Neural progenitor cell (in vitro differentiated cells): ENCODE measurements around the gene TAF4B. TPM values are rescaled to one million over a fixed set of nuclear protein-coding genes. Genes with fewer than 3 reads are reported as not detected.

Experiments used
- DNase-seq: peaks from one replicate; pipeline ENCODE4 v3.0.0-alpha.2; 2016; ENCODE audit warnings: low spot score
- H2AFZ ChIP-seq: fragments of 200-600 bp; sonication (generic); replicated peaks from 2 replicates; pipeline ENCODE4 v1.6.1; 2016; ENCODE audit warnings: antibody characterized with exemption
- H3F3A ChIP-seq: fragments of 200-600 bp; sonication (generic); 2 replicates; pipeline ENCODE4 v1.6.1; 2016; ENCODE audit warnings: antibody characterized with exemption, low read depth
- H3K27ac ChIP-seq: fragments of 200-600 bp; sonication (generic); 2 replicates; pipeline ENCODE4 v1.5.1; 2016; ENCODE audit warnings: mild to moderate bottlenecking
- H3K27me3 ChIP-seq: fragments of 200-600 bp; sonication (generic); 2 replicates; pipeline ENCODE4 v1.6.1; 2016; ENCODE audit warnings: mild to moderate bottlenecking, moderate library complexity
- H3K36me3 ChIP-seq: fragments of 200-600 bp; sonication (generic); 2 replicates; pipeline ENCODE4 v1.5.1; 2016
- H3K4me1 ChIP-seq: fragments of 200-600 bp; sonication (generic); 2 replicates; pipeline ENCODE4 v1.6.1; 2016; ENCODE audit warnings: mixed run types
- H3K4me2 ChIP-seq: fragments of 200-600 bp; sonication (generic); 2 replicates; pipeline ENCODE4 v1.6.1; 2016
- H3K4me3 ChIP-seq: fragments of 200-600 bp; sonication (generic); 2 replicates; pipeline ENCODE4 v1.5.1; 2016
- H3K79me2 ChIP-seq: fragments of 200-600 bp; sonication (generic); 2 replicates; pipeline ENCODE4 v1.6.1; 2016; ENCODE audit warnings: low read depth
- H3K9ac ChIP-seq: fragments of 200-600 bp; sonication (generic); 2 replicates; pipeline ENCODE4 v1.6.1; 2016
- H3K9me3 ChIP-seq: fragments of 200-600 bp; sonication (generic); 2 replicates; pipeline ENCODE4 v1.5.1; 2016; ENCODE audit warnings: low read depth
- H4K20me1 ChIP-seq: fragments of 200-600 bp; sonication (generic); 2 replicates; pipeline ENCODE4 v1.6.1; 2016; ENCODE audit warnings: low read depth
- H3K27ac Mint-ChIP-seq: 3 replicates; pipeline ENCODE4 v1.8.0; 2021; ENCODE audit warnings: mixed read lengths
- H3K27me3 Mint-ChIP-seq: 2 replicates; pipeline ENCODE4 v1.8.0; 2022; ENCODE audit warnings: low read depth, mild to moderate bottlenecking, inconsistent platforms, moderate library complexity, mixed read lengths; ENCODE audit not compliant: insufficient read depth
- H3K36me3 Mint-ChIP-seq: 3 replicates; pipeline ENCODE4 v1.8.0; 2021; ENCODE audit warnings: mixed read lengths
- H3K4me1 Mint-ChIP-seq: 3 replicates; pipeline ENCODE4 v1.8.0; 2021; ENCODE audit warnings: mixed read lengths
- H3K4me3 Mint-ChIP-seq: 3 replicates; pipeline ENCODE4 v1.8.0; 2021; ENCODE audit warnings: mild to moderate bottlenecking, moderate library complexity, mixed read lengths
- H3K9me3 Mint-ChIP-seq: 3 replicates; pipeline ENCODE4 v1.8.0; 2020; ENCODE audit warnings: mixed read lengths
- EZH2 ChIP-seq: fragments of 200-600 bp; sonication (generic); IDR thresholded peaks from 2 replicates; pipeline ENCODE4 v1.6.1; 2017; ENCODE audit warnings: antibody characterized with exemption, mild to moderate bottlenecking, moderate library complexity
- EZH2phosphoT487 ChIP-seq: fragments of 200-600 bp; sonication (generic); IDR thresholded peaks from 2 replicates; pipeline ENCODE4 v1.6.1; 2017; ENCODE audit warnings: antibody characterized with exemption
- total RNA-seq: library from RNA; depleted of rRNA; stranded (reverse); fragments of >200 nt; gene quantifications from 2 replicates; pipeline ENCODE4 v1.2.3, GENCODE V29; 2015; ENCODE audit warnings: low replicate concordance
- TF ChIP-seq, protein P1 (sequence below): fragments of 200-600 bp; sonication (generic); IDR thresholded peaks from 2 replicates; pipeline ENCODE4 v1.5.1; 2017; ENCODE audit warnings: antibody characterized with exemption, mild to moderate bottlenecking

Gene TAF4B
- total RNA-seq, 1 donor from 2014 or later = 6.9 TPM

DNA sequence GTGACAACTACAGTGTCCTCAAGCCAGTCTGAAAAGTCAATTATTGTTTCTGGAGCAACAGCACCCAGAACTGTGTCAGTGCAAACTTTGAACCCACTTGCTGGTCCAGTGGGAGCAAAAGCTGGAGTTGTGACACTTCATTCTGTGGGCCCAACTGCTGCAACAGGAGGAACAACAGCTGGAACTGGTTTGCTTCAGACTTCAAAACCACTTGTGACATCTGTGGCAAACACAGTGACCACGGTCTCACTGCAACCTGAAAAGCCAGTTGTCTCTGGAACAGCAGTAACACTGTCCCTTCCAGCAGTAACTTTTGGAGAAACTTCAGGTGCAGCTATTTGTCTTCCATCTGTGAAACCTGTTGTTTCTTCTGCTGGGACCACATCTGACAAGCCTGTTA is 59.8 kb downstream of the TAF4B start:
- Histone ChIP-seq H2AFZ (no peak overlapping the region), H4K20me1 (no peaks in the 10 kb centered on the region), H3K9ac (no peak overlapping the region), H3K4me2 (no peak overlapping the region), H3K9me3 (no peaks in the 10 kb centered on the region), H3K4me1 (no peaks in the 10 kb centered on the region), H3F3A (no peaks in the 10 kb centered on the region), H3K79me2 (no peaks in the 10 kb centered on the region), H3K27ac (no peak overlapping the region), H3K27me3 (no peaks in the 10 kb centered on the region), H3K4me3 (no peak overlapping the region), H3K36me3 (no peaks in the 10 kb centered on the region)
- TF ChIP-seq, protein P1, sequence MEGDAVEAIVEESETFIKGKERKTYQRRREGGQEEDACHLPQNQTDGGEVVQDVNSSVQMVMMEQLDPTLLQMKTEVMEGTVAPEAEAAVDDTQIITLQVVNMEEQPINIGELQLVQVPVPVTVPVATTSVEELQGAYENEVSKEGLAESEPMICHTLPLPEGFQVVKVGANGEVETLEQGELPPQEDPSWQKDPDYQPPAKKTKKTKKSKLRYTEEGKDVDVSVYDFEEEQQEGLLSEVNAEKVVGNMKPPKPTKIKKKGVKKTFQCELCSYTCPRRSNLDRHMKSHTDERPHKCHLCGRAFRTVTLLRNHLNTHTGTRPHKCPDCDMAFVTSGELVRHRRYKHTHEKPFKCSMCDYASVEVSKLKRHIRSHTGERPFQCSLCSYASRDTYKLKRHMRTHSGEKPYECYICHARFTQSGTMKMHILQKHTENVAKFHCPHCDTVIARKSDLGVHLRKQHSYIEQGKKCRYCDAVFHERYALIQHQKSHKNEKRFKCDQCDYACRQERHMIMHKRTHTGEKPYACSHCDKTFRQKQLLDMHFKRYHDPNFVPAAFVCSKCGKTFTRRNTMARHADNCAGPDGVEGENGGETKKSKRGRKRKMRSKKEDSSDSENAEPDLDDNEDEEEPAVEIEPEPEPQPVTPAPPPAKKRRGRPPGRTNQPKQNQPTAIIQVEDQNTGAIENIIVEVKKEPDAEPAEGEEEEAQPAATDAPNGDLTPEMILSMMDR = no peak
- TF ChIP-seq EZH2phosphoT487 (no peak), EZH2 (no peak)
- H3K4me3 Mint-ChIP-seq = no peak overlapping the region
- DNase-seq = no peak
- H3K27me3 Mint-ChIP-seq = no peaks in the 10 kb centered on the region
- peaks cover 17% of the 10 kb centered on the region for H3K36me3 Mint-ChIP-seq
- H3K27ac Mint-ChIP-seq = no peak overlapping the region
- peaks cover 9% of the 10 kb centered on the region for H3K9me3 Mint-ChIP-seq
- no peaks in the 10 kb centered on the region for H3K4me1 Mint-ChIP-seq

DNA sequence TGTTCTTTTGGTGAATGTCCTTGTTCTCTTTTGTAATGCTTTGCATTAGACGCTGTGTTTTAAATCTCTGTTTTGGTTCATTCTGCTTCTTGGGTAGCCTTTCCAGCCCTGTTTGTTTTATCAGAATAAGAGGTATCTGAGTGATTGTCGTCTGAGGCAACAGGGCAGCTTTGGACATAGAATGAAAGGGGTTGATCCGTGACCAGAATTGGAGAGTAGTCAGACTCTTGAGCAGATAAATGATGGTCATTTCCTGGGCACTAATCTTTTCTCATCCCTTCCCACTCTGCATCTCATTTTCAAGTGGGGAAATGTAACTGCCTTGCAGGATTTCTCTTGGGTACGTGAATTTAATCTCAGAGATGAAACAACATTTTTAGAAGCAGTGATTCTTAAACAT is 61.4 kb downstream of the TAF4B start:
- H3K36me3 Mint-ChIP-seq = peaks cover 15% of the 10 kb centered on the region
- Histone ChIP-seq H3F3A (no peaks in the 10 kb centered on the region), H3K9ac (no peak overlapping the region), H2AFZ (no peak overlapping the region), H3K27ac (no peak overlapping the region), H3K27me3 (no peaks in the 10 kb centered on the region), H3K36me3 (no peaks in the 10 kb centered on the region), H3K79me2 (no peaks in the 10 kb centered on the region), H4K20me1 (no peaks in the 10 kb centered on the region), H3K4me1 (no peaks in the 10 kb centered on the region), H3K4me3 (no peak overlapping the region), H3K4me2 (no peak overlapping the region), H3K9me3 (no peaks in the 10 kb centered on the region)
- no peak overlapping the region for H3K27ac Mint-ChIP-seq
- DNase-seq = no peak
- no peaks in the 10 kb centered on the region for H3K27me3 Mint-ChIP-seq
- TF ChIP-seq EZH2 (no peak), EZH2phosphoT487 (no peak)
- TF ChIP-seq, protein P1 = no peak
- no peaks in the 10 kb centered on the region for H3K4me1 Mint-ChIP-seq
- no peak overlapping the region for H3K4me3 Mint-ChIP-seq
- H3K9me3 Mint-ChIP-seq = peaks cover 9% of the 10 kb centered on the region

DNA sequence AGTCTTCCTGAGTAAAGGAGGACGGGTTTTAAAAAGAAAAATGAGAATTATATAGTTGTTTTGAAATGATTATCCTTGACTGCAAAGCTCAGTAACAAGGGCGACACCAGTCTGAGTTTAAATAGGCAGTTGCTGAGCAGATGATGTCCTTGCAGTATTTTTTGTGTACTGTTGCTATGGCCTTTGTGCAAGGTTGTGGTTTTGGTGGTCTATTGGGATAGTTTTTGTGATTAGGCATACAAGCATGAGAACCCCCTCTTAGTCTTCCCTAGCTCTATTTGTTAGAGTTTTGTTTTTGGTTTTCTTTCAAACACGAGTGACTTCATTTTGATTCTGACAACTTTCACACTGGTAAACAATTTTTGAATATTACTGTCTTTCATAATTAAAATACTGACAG is 64.1 kb downstream of the TAF4B start:
- H3K27ac ChIP-seq = no peak overlapping the region
- peaks cover 4% of the 10 kb centered on the region for H3K36me3 Mint-ChIP-seq
- H3K27me3 ChIP-seq = no peaks in the 10 kb centered on the region
- H3K9me3 Mint-ChIP-seq = no peaks in the 10 kb centered on the region
- H4K20me1 ChIP-seq = no peaks in the 10 kb centered on the region
- no peak for TF ChIP-seq EZH2phosphoT487
- TF ChIP-seq, protein P1 = no peak
- no peak overlapping the region for H3K4me2 ChIP-seq
- H3F3A ChIP-seq = no peaks in the 10 kb centered on the region
- H3K27ac Mint-ChIP-seq = no peak overlapping the region
- no peak overlapping the region for H3K4me3 ChIP-seq
- no peaks in the 10 kb centered on the region for H3K9me3 ChIP-seq
- no peak for DNase-seq
- no peaks in the 10 kb centered on the region for H3K36me3 ChIP-seq
- H3K9ac ChIP-seq = no peak overlapping the region
- no peaks in the 10 kb centered on the region for H3K79me2 ChIP-seq
- no peak overlapping the region for H2AFZ ChIP-seq
- no peaks in the 10 kb centered on the region for H3K4me1 ChIP-seq
- H3K27me3 Mint-ChIP-seq = no peaks in the 10 kb centered on the region
- H3K4me3 Mint-ChIP-seq = no peak overlapping the region
- H3K4me1 Mint-ChIP-seq = no peaks in the 10 kb centered on the region

DNA sequence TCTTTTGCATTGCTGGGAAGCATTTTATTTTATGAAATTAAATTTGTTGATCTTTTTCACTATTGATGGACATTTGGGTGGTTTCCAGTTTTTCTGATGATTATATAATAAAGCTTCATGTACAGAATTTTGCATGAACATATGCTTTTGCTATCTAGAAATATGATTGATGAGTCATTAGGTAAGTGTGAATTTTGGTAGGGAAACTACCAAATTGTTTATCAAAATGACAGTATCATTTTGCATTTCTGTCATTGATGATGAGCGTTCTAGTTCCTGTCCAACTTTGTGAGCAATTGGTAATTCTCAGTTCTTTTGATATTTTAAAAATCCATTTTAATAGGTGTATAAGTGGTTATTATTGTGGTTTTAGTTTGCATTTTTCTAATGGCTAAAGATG is 67.7 kb downstream of the TAF4B start:
- H3K27me3 Mint-ChIP-seq = no peaks in the 10 kb centered on the region

More for the DNA sequence above, 67.7 kb downstream of the TAF4B start:
- no peak overlapping the region for H2AFZ ChIP-seq
- Mint-ChIP-seq H3K4me1 (no peaks in the 10 kb centered on the region), H3K4me3 (no peak overlapping the region), H3K36me3 (no peaks in the 10 kb centered on the region), H3K9me3 (peaks cover 10% of the 10 kb centered on the region), H3K27ac (no peak overlapping the region)
- no peaks in the 10 kb centered on the region for H3K36me3 ChIP-seq
- H3K27me3 ChIP-seq = no peaks in the 10 kb centered on the region
- no peak overlapping the region for H3K4me2 ChIP-seq
- no peaks in the 10 kb centered on the region for H3K79me2 ChIP-seq
- no peaks in the 10 kb centered on the region for H3F3A ChIP-seq
- no peak for DNase-seq
- H3K4me3 ChIP-seq = no peak overlapping the region
- H3K9me3 ChIP-seq = no peaks in the 10 kb centered on the region
- no peak overlapping the region for H3K27ac ChIP-seq
- H3K4me1 ChIP-seq = no peaks in the 10 kb centered on the region
- TF ChIP-seq EZH2 (no peak), EZH2phosphoT487 (no peak)
- TF ChIP-seq, protein P1 = no peak
- no peaks in the 10 kb centered on the region for H4K20me1 ChIP-seq
- no peak overlapping the region for H3K9ac ChIP-seq
